B cell (primary cell): ENCODE data around the gene TMF1. TPM values are rescaled to one million over a fixed set of nuclear protein-coding genes. Genes with fewer than 3 reads are reported as not detected.

Source experiments
- ATAC-seq: fragments of 200-7000 bp; cut with Tn5 transposase; one replicate; pipeline ENCODE4 v1.10.0; 2021; ENCODE audit warnings: low read depth, mild to moderate bottlenecking, moderate number of reproducible peaks, moderate library complexity
- CTCF ChIA-PET: fragments of 350-600 bp; sonication (Branson Sonifier 250); formaldehyde crosslinking; loops from one replicate; lab custom pipeline; 2021; ENCODE audit warnings: antibody characterized with exemption, inconsistent platforms; lab: Charles Lee
- POLR2A ChIA-PET: fragments of 350-600 bp; sonication (Branson Sonifier 250); formaldehyde crosslinking; loops from one replicate; lab custom pipeline; 2021; ENCODE audit warnings: antibody characterized with exemption; lab: Charles Lee
- DNase-seq: peaks from one replicate; pipeline ENCODE4 v3.0.0; 2013
- H2AFZ ChIP-seq: 2 replicates; pipeline ENCODE4 v1.6.1; 2012; ENCODE audit warnings: mild to moderate bottlenecking, low read depth, low read length; ENCODE audit not compliant: insufficient read depth, poor library complexity, severe bottlenecking
- H3K27ac ChIP-seq, 2 donors: 1 replicate in 1 of 2; 2 replicates in 1 of 2; pipeline ENCODE4 v1.5.1; 2012 to 2013; ENCODE audit warnings: low read length in 2 of 2, mild to moderate bottlenecking in 2 of 2, moderate library complexity in 1 of 2
- H3K27me3 ChIP-seq, 4 experiments: fragments of 200-600 bp in 1 of 4; sonication (generic) in 1 of 4; replicated peaks in 1 of 4; 1 replicate in 2 of 4; 2 replicates in 2 of 4; pipeline versions ENCODE4 v1.6.1 to v1.7.0; 2013 to 2016; ENCODE audit warnings: low read length in 3 of 4, mild to moderate bottlenecking in 2 of 4, mixed read lengths in 1 of 4, moderate library complexity in 1 of 4; ENCODE audit not compliant: insufficient read depth in 4 of 4, control insufficient read depth in 3 of 4; ENCODE audit errors: control extremely low read depth in 1 of 4
- H3K36me3 ChIP-seq, 2 experiments: replicated peaks in 1 of 2; 1 replicate in 1 of 2; 2 replicates in 1 of 2; pipeline versions ENCODE4 v1.6.1 to v1.7.1; 2013; ENCODE audit warnings: low read length in 1 of 2; ENCODE audit not compliant: insufficient read depth in 2 of 2, control insufficient read depth in 1 of 2; ENCODE audit errors: control extremely low read depth in 1 of 2, extremely low read depth in 1 of 2
- H3K4me1 ChIP-seq, 2 donors: fragments of 200-600 bp in 1 of 2; sonication (generic) in 1 of 2; 1 replicate in 1 of 2; 2 replicates in 1 of 2; pipeline versions ENCODE4 v1.5.1 to v1.6.1; 2013 to 2017; ENCODE audit warnings: low read length in 2 of 2; ENCODE audit not compliant: control insufficient read depth in 2 of 2, insufficient read depth in 2 of 2
- H3K4me2 ChIP-seq: replicated peaks from 2 replicates; pipeline ENCODE3; 2012; ENCODE audit warnings: mild to moderate bottlenecking, low read depth, low read length; ENCODE audit not compliant: poor library complexity, severe bottlenecking
- H3K4me3 ChIP-seq, 5 experiments: fragments of 200-600 bp in 1 of 5; sonication (generic) in 1 of 5; 1 replicate in 3 of 5; 2 replicates in 2 of 5; pipeline versions ENCODE4 v1.5.1 to v1.7.0; 2011 to 2016; ENCODE audit warnings: low read length in 4 of 5, mild to moderate bottlenecking in 4 of 5, low read depth in 2 of 5, control low read depth in 1 of 5, moderate library complexity in 1 of 5; ENCODE audit not compliant: insufficient read depth in 1 of 5; ENCODE audit errors: control extremely low read depth in 1 of 5, extremely low read depth in 1 of 5
- H3K79me2 ChIP-seq: fragments of 200-600 bp; sonication (generic); one replicate; pipeline ENCODE4 v1.6.0; 2016; ENCODE audit warnings: low read length; ENCODE audit not compliant: control insufficient read depth, insufficient read depth
- H3K9ac ChIP-seq: fragments of 200-600 bp; sonication (generic); 2 replicates; pipeline ENCODE4 v1.6.1; 2017; ENCODE audit warnings: mild to moderate bottlenecking, low read length, moderate library complexity
- H3K9me3 ChIP-seq, 3 donors: one replicate each; pipeline versions ENCODE4 v1.6.1 to v1.7.1; 2013; ENCODE audit warnings: low read length in 2 of 3; ENCODE audit not compliant: control insufficient read depth in 2 of 3, insufficient read depth in 1 of 3; ENCODE audit errors: control extremely low read depth in 1 of 3
- H4K20me1 ChIP-seq: 2 replicates; pipeline ENCODE4 v1.6.0; 2012; ENCODE audit warnings: mild to moderate bottlenecking, low read length; ENCODE audit not compliant: insufficient read depth, control insufficient read depth, poor library complexity, severe bottlenecking
- H3K27ac Mint-ChIP-seq: one replicate; pipeline ENCODE4 v1.8.0; 2021; ENCODE audit warnings: mixed read lengths
- H3K27me3 Mint-ChIP-seq: one replicate; pipeline ENCODE4 v1.8.0; 2021; ENCODE audit warnings: mixed read lengths
- H3K4me1 Mint-ChIP-seq: one replicate; pipeline ENCODE4 v1.8.0; 2021; ENCODE audit warnings: mixed read lengths
- H3K4me3 Mint-ChIP-seq: one replicate; pipeline ENCODE4 v1.8.0; 2021; ENCODE audit warnings: mixed read lengths
- H3K9me3 Mint-ChIP-seq: one replicate; pipeline ENCODE4 v1.8.0; 2022; ENCODE audit warnings: mixed read lengths; ENCODE audit not compliant: insufficient read depth
- CTCF ChIP-seq: fragments of 200-600 bp; IDR thresholded peaks from one replicate; pipeline ENCODE4 v1.8.0; 2022; ENCODE audit warnings: antibody characterized with exemption, mild to moderate bottlenecking
- EZH2 ChIP-seq: IDR thresholded peaks from 2 replicates; pipeline ENCODE4 v1.6.1; 2012; ENCODE audit warnings: borderline replicate concordance, low read depth, mild to moderate bottlenecking, moderate library complexity, low read length; ENCODE audit not compliant: insufficient read depth, poor library complexity, severe bottlenecking
- WGBS: methylation state at CpG from one replicate; pipeline ENCODE4 v1.1.5; 2013; ENCODE audit warnings: missing lambda C conversion rate; ENCODE audit not compliant: insufficient coverage; 5-methylcytosine and 5-hydroxymethylcytosine counted together
- intact Hi-C: fragments of 100-400 bp; cut with micrococcal nuclease; formaldehyde crosslinking; loops from one replicate; pipeline ENCODE4 v1.10.0; 2022
- polyA plus RNA-seq: library from polyadenylated mRNA; depleted of rRNA; stranded (reverse); fragments of >200 nt; gene quantifications from 2 replicates; pipeline ENCODE4 v1.2.3, GENCODE V29; 2012
- total RNA-seq, 2 donors: library from RNA; stranded (reverse); fragments of 120-200 nt in 1 of 2; gene quantifications; 1 replicate in 1 of 2; 2 replicates in 1 of 2; pipeline versions ENCODE4 v1.2.3 to v1.2.4, GENCODE V29; 2013 to 2022

TMF1 gene
- total and polyA plus RNA-seq, 2 donors (not counting 1 experiment from before 2014, with no cell fraction given), result 6.8 to 65.1 TPM

- POLR2A ChIA-PET, result interaction anchor here (0.6 kb wide), 1 partner anchor 1989 kb away, joined by 3 read pairs; the partner anchor contains the start of gene KBTBD8
- H3K36me3 ChIP-seq, result peaks cover 1 to 8% of the 10 kb centered on the region in 2 experiments
- no peaks in the 10 kb centered on the region for H3K27me3 ChIP-seq
- Mint-ChIP-seq H3K27me3 (no peaks in the 10 kb centered on the region), H3K27ac (no peak overlapping the region), H3K9me3 (peaks cover 5% of the 10 kb centered on the region), H3K4me3 (no peak overlapping the region), H3K4me1 (no peaks in the 10 kb centered on the region)
- ATAC-seq (no peak), DNase-seq (no peak)
- CTCF ChIA-PET, result no interaction called here
- no peaks in the 10 kb centered on the region for H3K79me2 ChIP-seq
- peaks cover 0 to 1% (median 0%) of the 10 kb centered on the region in 3 donors for H3K9me3 ChIP-seq
- no CpG with 5 or more reads among the region's 6 CpGs for WGBS
- intact Hi-C loops, result no loop called here
- H3K9ac ChIP-seq, result no peak overlapping the region
- no peaks in the 10 kb centered on the region for H4K20me1 ChIP-seq
- H3K4me1 ChIP-seq, result no peaks in the 10 kb centered on the region
- no peak overlapping the region for H3K4me3 ChIP-seq
- no peak for TF ChIP-seq CTCF
- no peak for TF ChIP-seq EZH2
- H3K27ac ChIP-seq, result no peak overlapping the region
- H3K4me2 ChIP-seq, result no peak overlapping the region
- H2AFZ ChIP-seq, result no peak overlapping the region
Observed at GRCh38 chr3:68987322-68987721, 64.8 kb downstream of the TMF1 start.

GRCh38 chr3:68986496-68987208 lies 65.5 kb downstream of the TMF1 start:
- ChIA-PET CTCF (no interaction called here), POLR2A (no interaction called here)
- no peak for TF ChIP-seq EZH2
- no peak for TF ChIP-seq CTCF
- H3K27me3 Mint-ChIP-seq, result no peaks in the 10 kb centered on the region
- Histone ChIP-seq H3K4me1 (no peaks in the 10 kb centered on the region), H2AFZ (no peak overlapping the region), H3K36me3 (peaks cover 1 to 8% of the 10 kb centered on the region in 2 experiments), H3K79me2 (no peaks in the 10 kb centered on the region), H3K4me3 (no peak overlapping the region), H3K27me3 (no peaks in the 10 kb centered on the region), H4K20me1 (no peaks in the 10 kb centered on the region), H3K9me3 (no peaks in the 10 kb centered on the region), H3K9ac (no peak overlapping the region), H3K4me2 (no peak overlapping the region), H3K27ac (no peak overlapping the region)
- peaks cover under 1% of the 10 kb centered on the region for H3K9me3 Mint-ChIP-seq
- DNase-seq (no peak), ATAC-seq (no peak)
- no peak overlapping the region for H3K4me3 Mint-ChIP-seq
- WGBS, result 100% methylated on average over 2 of the region's 6 CpGs
- intact Hi-C loops, result no loop called here
- no peak overlapping the region for H3K27ac Mint-ChIP-seq
- H3K4me1 Mint-ChIP-seq, result no peaks in the 10 kb centered on the region
